Measurements from ENCODE around the gene DRC1. TPM values are rescaled to one million over a fixed set of nuclear protein-coding genes. Genes with fewer than 3 reads are reported as not detected.

Gene DRC1
- total and polyA plus RNA-seq, 2 donors, result 1.0 TPM; not detected in 1

DNA sequence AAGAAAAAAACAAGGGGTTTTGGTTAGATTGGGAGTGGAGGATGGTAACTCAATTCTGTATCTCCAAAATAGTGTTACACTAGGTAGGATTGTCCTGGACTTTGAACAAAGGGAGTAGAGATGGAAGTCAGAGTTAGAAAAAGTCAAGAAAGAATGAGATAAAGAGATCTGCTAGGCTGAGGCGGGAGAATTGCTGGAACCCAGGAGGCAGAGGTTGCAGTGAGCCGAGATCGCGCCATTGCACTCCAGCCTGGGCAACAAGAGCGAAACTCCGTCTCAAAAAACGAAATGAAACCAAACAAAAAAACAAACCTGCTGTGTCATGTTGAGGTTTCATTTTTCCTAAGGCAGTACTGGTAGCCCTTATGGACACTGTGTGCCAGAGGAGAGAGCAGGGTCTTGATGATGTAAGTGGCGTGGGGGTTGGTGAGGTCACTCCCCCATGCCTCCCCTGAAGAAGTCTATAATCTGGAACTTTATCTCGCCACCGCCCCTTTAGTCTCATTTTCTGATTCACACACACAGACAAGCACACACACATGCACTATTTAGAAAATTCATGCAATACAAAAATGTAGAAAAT, 10.5 kb downstream of the DRC1 start:
- no peaks in the 10 kb centered on the region for H3K36me3 ChIP-seq (ENCODE audit: insufficient read depth)
- H3K4me1 ChIP-seq (ENCODE audit: insufficient read depth), result no peaks in the 10 kb centered on the region
- no peak overlapping the region for H3K27ac ChIP-seq (ENCODE audit: low read depth)
- no peak for DNase-seq (ENCODE audit: extremely low spot score)
- WGBS, result 80% methylated on average over 10 of the region's 10 CpGs
- no peak overlapping the region for H3K4me3 ChIP-seq (ENCODE audit: low read depth, low read length)

DNA sequence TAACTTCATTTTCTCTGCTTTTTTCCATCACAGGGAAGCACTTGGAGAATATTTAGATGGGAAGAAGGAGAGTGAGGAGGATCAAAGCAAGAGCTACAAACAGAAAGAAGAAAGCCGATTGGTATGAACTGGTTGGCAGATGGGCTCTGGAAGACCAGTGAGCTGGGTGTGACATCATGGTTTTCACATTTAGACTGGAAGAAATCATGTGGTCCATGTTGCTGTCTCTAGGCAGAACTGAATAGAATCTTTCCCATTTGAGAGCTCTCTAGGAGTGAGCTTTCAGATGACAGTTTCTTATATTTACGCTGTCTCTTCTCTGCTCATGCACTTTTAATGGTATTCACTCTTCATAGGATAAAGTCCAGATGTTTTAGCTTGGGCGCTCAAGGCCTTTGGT, 12.6 kb downstream of the DRC1 start:
- no peaks in the 10 kb centered on the region for H3K36me3 ChIP-seq (ENCODE audit: insufficient read depth)
- WGBS, result 76% methylated on average over 3 of the region's 3 CpGs
- no peak overlapping the region for H3K27ac ChIP-seq (ENCODE audit: low read depth)
- no peak for DNase-seq (ENCODE audit: extremely low spot score)
- H3K4me3 ChIP-seq (ENCODE audit: low read depth, low read length), result no peak overlapping the region
- no peaks in the 10 kb centered on the region for H3K4me1 ChIP-seq (ENCODE audit: insufficient read depth)

DNA sequence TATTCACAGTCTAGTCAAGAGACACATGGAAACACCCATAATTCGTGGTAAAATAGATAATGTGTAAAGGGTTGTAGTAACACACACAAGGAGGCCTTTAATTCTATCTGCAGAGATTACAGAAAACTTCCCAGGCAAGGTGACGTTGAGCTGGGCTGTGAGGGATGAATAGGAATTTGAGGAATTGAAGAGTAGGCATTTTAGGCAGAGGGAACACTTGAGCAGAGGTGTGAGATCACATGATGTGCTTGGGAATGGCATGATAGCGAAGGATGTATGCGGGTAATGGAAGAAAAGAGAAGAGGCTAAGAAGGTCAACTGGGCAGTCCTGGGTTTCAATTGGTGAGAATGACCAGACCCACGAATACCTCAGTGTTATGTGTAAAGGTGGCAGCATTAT, 20.2 kb downstream of the DRC1 start:
- Histone ChIP-seq H3K4me3 (ENCODE audit: low read depth, low read length) (no peak overlapping the region), H3K4me1 (ENCODE audit: insufficient read depth) (no peaks in the 10 kb centered on the region), H3K27ac (ENCODE audit: low read depth) (no peak overlapping the region), H3K36me3 (ENCODE audit: insufficient read depth) (no peaks in the 10 kb centered on the region)
- WGBS, result 88% methylated on average over 5 of the region's 5 CpGs
- no peak for DNase-seq (ENCODE audit: extremely low spot score)

DNA sequence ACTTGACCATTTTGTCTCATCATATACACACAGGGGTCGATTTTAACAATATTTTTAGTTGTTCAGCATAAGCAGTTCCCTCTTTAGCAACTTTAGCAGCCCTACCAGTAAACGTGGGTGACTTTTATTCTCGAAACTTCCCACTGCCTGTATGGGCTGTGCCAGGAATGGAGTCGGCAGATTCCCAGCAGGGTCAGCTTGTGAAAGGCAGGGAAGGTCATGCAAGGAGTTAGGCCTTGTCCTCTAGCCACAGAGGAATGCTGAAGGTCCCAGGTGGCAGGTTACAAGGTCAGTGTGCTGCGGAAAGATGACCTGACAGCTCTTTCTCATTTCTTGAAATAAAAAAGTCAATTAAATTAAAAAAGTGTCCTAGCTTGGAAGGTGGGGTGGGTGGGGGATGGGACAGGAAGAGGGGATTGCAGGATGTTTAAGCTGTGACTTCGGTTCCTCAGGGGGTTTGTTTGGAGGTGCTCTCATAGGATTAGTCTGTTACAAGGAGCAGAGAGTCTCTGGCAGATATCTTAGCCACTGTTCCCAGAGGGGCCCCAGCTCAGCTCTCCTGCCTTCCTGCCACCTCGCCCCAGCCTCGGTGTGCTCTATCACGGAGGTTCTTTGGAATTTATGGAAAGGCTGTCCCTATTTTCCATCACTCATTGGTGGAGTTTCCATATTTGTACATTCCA, 21.4 kb downstream of the DRC1 start:
- H3K27ac ChIP-seq (ENCODE audit: low read depth), result no peak overlapping the region
- DNase-seq (ENCODE audit: extremely low spot score), result no peak
- WGBS, result 48% methylated on average over 9 of the region's 9 CpGs

DNA sequence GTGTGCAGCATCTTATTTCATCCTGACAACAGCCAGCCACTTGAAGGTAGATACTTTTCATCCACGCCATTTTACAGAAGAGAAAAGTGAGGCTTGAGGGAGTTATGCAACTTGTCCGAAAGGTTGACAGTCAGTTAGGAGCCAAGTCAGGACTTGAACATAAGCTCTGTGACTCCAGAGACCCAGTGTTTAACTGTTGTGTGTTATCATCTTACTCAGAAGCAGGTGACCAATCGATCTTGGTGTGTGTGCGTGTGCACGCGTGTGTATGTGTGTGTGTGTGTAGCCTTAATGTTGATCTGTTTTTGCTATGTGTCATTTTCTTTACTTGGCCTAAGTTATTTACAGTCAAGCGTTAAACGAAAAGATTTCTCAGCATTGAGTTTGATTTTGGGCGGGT, 22.0 kb downstream of the DRC1 start:
- Histone ChIP-seq H3K4me3 (ENCODE audit: low read depth, low read length) (no peak overlapping the region), H3K36me3 (ENCODE audit: insufficient read depth) (no peaks in the 10 kb centered on the region), H3K27ac (ENCODE audit: low read depth) (no peak overlapping the region), H3K4me1 (ENCODE audit: insufficient read depth) (no peaks in the 10 kb centered on the region)
- no peak for DNase-seq (ENCODE audit: extremely low spot score)
- WGBS, result 82% methylated on average over 9 of the region's 9 CpGs

More for the DNA sequence above, 21.4 kb downstream of the DRC1 start:
- no peaks in the 10 kb centered on the region for H3K36me3 ChIP-seq (ENCODE audit: insufficient read depth)
- no peak overlapping the region for H3K4me3 ChIP-seq (ENCODE audit: low read depth, low read length)
- no peaks in the 10 kb centered on the region for H3K4me1 ChIP-seq (ENCODE audit: insufficient read depth)

DNA sequence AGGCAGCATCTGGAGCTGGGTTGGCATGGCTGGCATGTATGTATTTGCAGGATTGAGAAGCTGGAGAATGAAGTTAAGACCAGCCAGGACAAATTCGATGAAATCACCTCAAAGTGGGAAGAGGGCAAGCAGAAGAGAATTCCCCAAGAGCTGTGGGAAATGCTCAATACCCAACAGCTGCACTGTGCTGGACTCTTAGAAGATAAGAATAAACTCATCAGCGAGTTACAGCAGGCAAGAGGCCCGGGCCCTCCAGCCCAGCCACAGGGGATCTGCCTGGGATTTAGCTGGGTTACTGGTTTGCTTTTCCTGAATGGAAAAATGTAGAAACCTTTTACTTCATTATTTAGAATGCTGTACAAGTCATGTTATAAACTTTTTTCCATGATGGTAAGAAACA, 22.5 kb downstream of the DRC1 start:
- 50% methylated on average over 3 of the region's 3 CpGs for WGBS
- Histone ChIP-seq H3K36me3 (ENCODE audit: insufficient read depth) (no peaks in the 10 kb centered on the region), H3K4me1 (ENCODE audit: insufficient read depth) (no peaks in the 10 kb centered on the region), H3K4me3 (ENCODE audit: low read depth, low read length) (no peak overlapping the region), H3K27ac (ENCODE audit: low read depth) (no peak overlapping the region)
- DNase-seq (ENCODE audit: extremely low spot score), result no peak

DNA sequence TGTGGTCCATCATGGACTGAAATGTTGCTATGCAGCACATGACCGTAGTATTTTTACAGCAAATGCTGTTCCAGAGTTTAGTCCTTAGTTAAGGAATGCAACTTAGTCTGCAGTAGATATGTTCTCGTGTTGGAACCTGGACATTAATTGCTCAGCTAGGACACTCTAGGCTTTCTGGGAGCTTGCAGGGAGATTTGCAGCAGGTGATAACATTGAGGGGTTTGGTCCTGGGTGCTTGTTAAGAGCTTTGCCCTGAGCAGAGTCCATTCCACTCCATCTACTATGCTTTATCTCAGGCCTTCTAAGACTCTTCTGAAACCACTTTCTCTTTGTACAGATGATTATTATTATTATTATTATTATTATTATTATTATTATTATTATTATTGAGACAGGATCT, 27.1 kb downstream of the DRC1 start:
- no peak overlapping the region for H3K27ac ChIP-seq (ENCODE audit: low read depth)
- DNase-seq (ENCODE audit: extremely low spot score), result no peak
- no peaks in the 10 kb centered on the region for H3K36me3 ChIP-seq (ENCODE audit: insufficient read depth)
- no peak overlapping the region for H3K4me3 ChIP-seq (ENCODE audit: low read depth, low read length)
- no peaks in the 10 kb centered on the region for H3K4me1 ChIP-seq (ENCODE audit: insufficient read depth)
- WGBS, result 91% methylated on average over 2 of the region's 2 CpGs

DNA sequence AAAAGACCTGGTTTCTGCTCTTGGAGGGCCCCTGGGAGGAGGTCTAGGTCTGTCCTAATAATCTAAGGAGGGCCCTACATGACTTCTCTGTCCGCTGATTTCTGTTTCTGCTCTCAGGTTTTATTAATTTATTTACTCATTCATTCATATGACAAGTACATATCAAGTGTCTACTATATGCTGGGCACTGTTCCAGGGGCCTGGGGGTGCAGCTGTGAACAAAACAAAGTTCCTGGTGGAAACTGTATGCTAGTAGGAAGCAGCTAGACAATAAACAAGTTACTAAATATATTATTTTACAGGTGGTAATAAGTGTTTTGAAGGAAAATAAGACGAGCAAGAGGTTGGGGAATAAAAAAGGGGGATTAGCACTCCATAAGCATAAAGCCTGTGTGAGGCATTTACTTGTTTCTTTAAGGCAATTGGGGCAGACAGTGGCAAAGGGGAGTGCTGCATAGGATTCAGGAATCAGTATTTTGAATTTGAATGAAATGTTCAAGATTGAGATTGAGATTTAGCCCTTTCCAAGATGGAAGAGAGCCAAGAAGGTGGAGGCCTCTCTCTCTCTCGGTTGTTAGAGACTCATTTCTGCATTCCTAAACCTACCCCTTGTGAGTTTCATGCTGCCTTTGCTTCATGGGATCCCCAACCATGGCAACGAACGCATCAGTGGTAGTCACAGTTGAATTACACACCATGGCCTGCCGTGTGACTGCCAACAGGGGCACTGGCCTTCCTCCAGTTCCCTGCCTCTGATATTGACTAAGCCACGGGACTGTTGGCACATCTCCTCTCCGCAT, 28.3 kb downstream of the DRC1 start:
- no peak for DNase-seq (ENCODE audit: extremely low spot score)
- no peak overlapping the region for H3K4me3 ChIP-seq (ENCODE audit: low read depth, low read length)
- no peak overlapping the region for H3K27ac ChIP-seq (ENCODE audit: low read depth)
- H3K36me3 ChIP-seq (ENCODE audit: insufficient read depth), result no peaks in the 10 kb centered on the region
- WGBS, result 71% methylated on average over 8 of the region's 8 CpGs
- no peaks in the 10 kb centered on the region for H3K4me1 ChIP-seq (ENCODE audit: insufficient read depth)

DNA sequence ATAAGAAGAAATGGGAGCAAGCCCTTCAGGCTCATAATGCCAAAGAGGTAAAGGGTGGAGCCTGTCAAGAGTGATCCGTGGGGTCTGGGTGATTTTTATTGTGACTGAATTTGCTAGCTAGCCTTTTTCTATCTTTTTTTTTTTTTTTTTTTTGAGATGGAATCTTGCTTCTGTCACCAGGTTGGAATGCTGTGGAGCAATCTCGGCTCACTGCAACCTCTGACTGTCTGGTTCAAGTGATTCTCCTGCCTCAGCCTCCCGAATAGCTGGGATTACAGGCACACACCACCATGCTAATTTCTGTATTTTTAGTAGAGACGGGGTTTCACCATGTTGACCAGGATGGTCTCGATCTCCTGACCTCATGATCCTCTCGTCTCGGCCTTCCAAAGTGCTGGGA, 29.1 kb downstream of the DRC1 start:
- Histone ChIP-seq H3K36me3 (ENCODE audit: insufficient read depth) (no peaks in the 10 kb centered on the region), H3K27ac (ENCODE audit: low read depth) (no peak overlapping the region), H3K4me3 (ENCODE audit: low read depth, low read length) (no peak overlapping the region), H3K4me1 (ENCODE audit: insufficient read depth) (no peaks in the 10 kb centered on the region)
- WGBS, result 84% methylated on average over 7 of the region's 7 CpGs
- DNase-seq (ENCODE audit: extremely low spot score), result no peak

DNA sequence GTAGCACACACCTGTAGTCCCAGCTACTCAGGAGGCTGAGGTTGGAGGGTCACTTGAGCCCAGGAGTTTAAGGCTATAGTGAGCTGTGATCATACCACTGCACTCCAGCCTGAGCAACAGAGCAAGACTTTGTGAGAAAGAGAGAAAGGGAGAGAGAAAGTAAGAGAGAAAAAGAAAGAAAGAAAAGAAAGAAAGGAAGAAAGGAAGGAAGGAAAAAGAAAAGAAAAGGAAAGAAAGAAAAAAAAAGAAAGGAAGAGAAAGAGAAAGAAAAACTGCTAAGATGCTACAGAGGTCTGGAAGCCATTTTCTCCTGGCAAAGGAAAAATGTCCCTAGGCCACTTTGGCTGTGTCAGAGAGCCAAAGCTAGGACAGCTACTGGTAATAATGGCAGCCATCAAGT, 30.6 kb downstream of the DRC1 start:
- Histone ChIP-seq H3K4me1 (ENCODE audit: insufficient read depth) (no peaks in the 10 kb centered on the region), H3K27ac (ENCODE audit: low read depth) (no peak overlapping the region), H3K36me3 (ENCODE audit: insufficient read depth) (no peaks in the 10 kb centered on the region), H3K4me3 (ENCODE audit: low read depth, low read length) (no peak overlapping the region)
- DNase-seq (ENCODE audit: extremely low spot score), result no peak

DNA sequence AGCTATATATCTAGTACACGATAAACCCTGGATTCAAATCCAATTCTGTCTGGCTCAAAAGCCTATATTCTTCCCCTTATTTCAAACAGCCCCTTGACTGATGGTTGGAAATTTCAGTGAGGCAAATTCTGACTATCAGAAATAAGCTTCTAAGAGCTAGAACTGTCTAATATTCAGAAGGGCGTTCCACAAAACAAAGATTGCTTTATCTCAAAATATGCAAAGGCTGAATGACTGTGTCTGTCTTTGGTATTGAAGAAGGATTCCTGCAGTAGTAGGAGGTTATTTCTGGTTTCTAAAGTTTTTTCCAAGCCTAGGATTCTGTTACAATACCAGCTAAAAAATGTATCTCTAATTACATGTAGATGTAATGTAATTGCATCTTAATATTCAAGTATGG, 31.1 kb downstream of the DRC1 start:
- no peak overlapping the region for H3K4me3 ChIP-seq (ENCODE audit: low read depth, low read length)
- no peaks in the 10 kb centered on the region for H3K4me1 ChIP-seq (ENCODE audit: insufficient read depth)
- 41% methylated on average over 2 of the region's 2 CpGs for WGBS
- DNase-seq (ENCODE audit: extremely low spot score), result no peak
- no peak overlapping the region for H3K27ac ChIP-seq (ENCODE audit: low read depth)
- H3K36me3 ChIP-seq (ENCODE audit: insufficient read depth), result no peaks in the 10 kb centered on the region

DNA sequence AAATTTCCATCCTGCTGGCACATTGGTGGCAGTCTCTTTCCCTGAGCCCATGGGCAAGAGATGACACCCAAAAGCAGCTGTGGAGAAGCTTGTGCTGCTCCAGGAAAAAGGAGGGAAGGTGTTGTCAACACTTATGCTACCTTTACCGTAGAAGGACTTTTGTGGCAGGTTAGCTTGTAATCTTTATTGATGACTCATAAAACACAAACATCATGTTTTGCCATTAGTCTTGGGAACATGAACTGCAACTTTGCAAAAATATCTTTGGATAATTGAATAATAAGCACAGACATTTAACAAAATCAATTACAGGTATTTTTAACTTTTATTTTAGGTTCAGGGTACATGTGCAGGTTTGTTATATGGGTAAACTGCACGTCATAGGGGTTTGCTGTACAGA, 33.4 kb downstream of the DRC1 start:
- Histone ChIP-seq H3K4me1 (ENCODE audit: insufficient read depth) (no peaks in the 10 kb centered on the region), H3K27ac (ENCODE audit: low read depth) (no peak overlapping the region), H3K4me3 (ENCODE audit: low read depth, low read length) (no peak overlapping the region), H3K36me3 (ENCODE audit: insufficient read depth) (no peaks in the 10 kb centered on the region)
- WGBS, result 79% methylated on average over 2 of the region's 2 CpGs
- DNase-seq (ENCODE audit: extremely low spot score), result no peak

DNA sequence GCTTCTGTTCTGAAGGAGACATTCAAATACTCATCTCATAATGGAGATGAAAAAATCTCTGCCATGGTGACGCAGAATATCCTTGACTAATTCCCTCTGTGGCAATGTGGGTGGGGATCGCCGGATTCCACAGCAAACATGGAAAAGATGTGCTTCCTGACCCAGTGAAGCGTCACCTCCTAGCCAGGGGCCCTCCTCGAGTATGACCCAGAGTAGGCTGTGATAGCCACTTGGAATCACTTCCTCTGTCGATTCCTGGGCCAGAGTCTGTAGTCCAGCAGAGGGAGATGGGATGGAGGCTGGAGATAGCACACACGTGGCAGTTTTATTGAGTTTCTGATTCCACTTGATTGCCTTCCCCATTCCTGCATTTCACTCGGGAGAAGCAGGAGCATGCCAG, 36.8 kb downstream of the DRC1 start:
- Histone ChIP-seq H3K4me1 (ENCODE audit: insufficient read depth) (no peaks in the 10 kb centered on the region), H3K36me3 (ENCODE audit: insufficient read depth) (no peaks in the 10 kb centered on the region), H3K4me3 (ENCODE audit: low read depth, low read length) (no peak overlapping the region), H3K27ac (ENCODE audit: low read depth) (no peak overlapping the region)
- no peak for DNase-seq (ENCODE audit: extremely low spot score)
- WGBS, result 47% methylated on average over 8 of the region's 8 CpGs

DNA sequence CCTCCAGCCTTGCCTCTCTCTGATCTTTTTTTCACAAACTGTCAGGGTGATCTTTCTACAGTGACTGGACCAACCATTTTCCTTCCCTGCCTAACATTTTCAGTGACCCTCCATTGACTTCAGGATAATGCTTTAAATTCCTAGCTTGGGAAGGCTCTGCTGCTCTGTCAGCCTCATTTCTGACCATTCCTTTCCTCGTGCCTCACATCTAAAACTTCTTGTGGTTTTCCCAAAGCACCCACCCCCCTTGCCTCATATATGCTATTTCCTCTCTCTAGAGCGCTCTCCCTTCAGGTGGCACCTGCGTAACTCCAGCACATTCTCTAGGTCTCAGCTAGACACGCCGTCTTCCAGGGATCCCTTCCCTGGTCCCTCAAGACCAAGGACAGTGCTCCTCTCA, 37.2 kb downstream of the DRC1 start:
- Histone ChIP-seq H3K4me1 (ENCODE audit: insufficient read depth) (no peaks in the 10 kb centered on the region), H3K4me3 (ENCODE audit: low read depth, low read length) (no peak overlapping the region), H3K36me3 (ENCODE audit: insufficient read depth) (no peaks in the 10 kb centered on the region), H3K27ac (ENCODE audit: low read depth) (no peak overlapping the region)
- no peak for DNase-seq (ENCODE audit: extremely low spot score)
- 73% methylated on average over 5 of the region's 5 CpGs for WGBS

Measured in urinary bladder (tissue), 4 donors.